Breast epithelium (tissue), 4 donors: ENCODE measurements around the gene KRTAP23-1. TPM values are rescaled to one million over a fixed set of nuclear protein-coding genes. Genes with fewer than 3 reads are reported as not detected.

Source experiments
- DNase-seq, 2 donors: peaks; one replicate each; pipeline ENCODE4 v3.0.0-alpha.2; 2019; ENCODE audit warnings: low spot score in 2 of 2
- H3K27ac ChIP-seq, 2 donors: fragments of 200-600 bp; sonication (generic) in 1 of 2; one replicate each; pipeline ENCODE4 v1.5.1; 2016 to 2019; ENCODE audit warnings: mild to moderate bottlenecking in 1 of 2
- H3K27me3 ChIP-seq, 2 donors: fragments of 200-600 bp; sonication (generic) in 1 of 2; one replicate each; pipeline versions ENCODE4 v1.5.1 to v1.6.0; 2017 to 2019; ENCODE audit warnings: control low read depth in 1 of 2, mild to moderate bottlenecking in 1 of 2
- H3K36me3 ChIP-seq: fragments of 200-600 bp; one replicate; pipeline ENCODE4 v1.5.1; 2019
- H3K4me1 ChIP-seq, 2 donors: fragments of 200-600 bp; sonication (generic); one replicate each; pipeline ENCODE4 v1.5.1; 2016 to 2019; ENCODE audit warnings: control low read depth in 1 of 2
- H3K4me3 ChIP-seq, 3 donors: fragments of 200-600 bp; sonication (generic); 1 replicate in 2 of 3; 2 replicates in 1 of 3; pipeline ENCODE4 v1.5.1; 2016 to 2019; ENCODE audit warnings: mild to moderate bottlenecking in 3 of 3, moderate library complexity in 2 of 3
- H3K9me3 ChIP-seq, 2 donors: fragments of 200-600 bp; sonication (generic) in 1 of 2; one replicate each; pipeline ENCODE4 v1.5.1; 2016 to 2019; ENCODE audit warnings: control low read depth in 1 of 2
- CTCF ChIP-seq, 3 donors: fragments of 450-650 bp; IDR thresholded peaks; one replicate each; pipeline ENCODE4 v1.5.1; 2016 to 2017; ENCODE audit warnings: antibody characterized with exemption in 3 of 3, mild to moderate bottlenecking in 3 of 3, moderate library complexity in 3 of 3
- POLR2A ChIP-seq: fragments of 450-650 bp; IDR thresholded peaks from one replicate; pipeline ENCODE4 v1.6.1; 2016; ENCODE audit warnings: antibody characterized with exemption, mild to moderate bottlenecking, moderate library complexity
- POLR2AphosphoS5 ChIP-seq, 3 donors: sonication (generic); formaldehyde crosslinking; IDR thresholded peaks; one replicate each; pipeline ENCODE4 v1.6.1; 2017; ENCODE audit warnings: antibody characterized with exemption in 3 of 3
- intact Hi-C: fragments of 100-400 bp; cut with DNase I; formaldehyde crosslinking; loops from one replicate; pipeline ENCODE4 v1.15.1; 2023; ENCODE audit warnings: low total_unique reads
- total RNA-seq, 3 donors: library from RNA; depleted of rRNA; stranded (reverse); fragments of >200 nt; gene quantifications; one replicate each; pipeline ENCODE4 v1.1.0, GENCODE V29; 2016

Gene KRTAP23-1
- total RNA-seq: not detected

- no peak for DNase-seq
- Histone ChIP-seq H3K27me3 (no peaks in the 10 kb centered on the region), H3K4me1 (no peaks in the 10 kb centered on the region), H3K4me3 (no peak within 1 kb of the TSS), H3K9me3 (no peaks in the 10 kb centered on the region), H3K36me3 (no peaks in the 10 kb centered on the region), H3K27ac (no peak within 1 kb of the TSS)
- no peak for TF ChIP-seq POLR2A
- no peak for TF ChIP-seq POLR2AphosphoS5 (IDR thresholded peaks at IDR 0.05)
- no peak for TF ChIP-seq CTCF (IDR thresholded peaks at IDR 0.05)
- intact Hi-C loops: no loop called here
These were observed at the start of gene KRTAP23-1 for GRCh38 chr21:30348506-30348905. TSS of gene KRTAP23-1 (minus strand) at chr21:30348606. CDS start at chr21:30348606, 0 bp downstream.

GRCh38 chr21:30395731-30396130 lies 47.3 kb upstream of the KRTAP23-1 start, which contains the start of gene KRTAP13-1:
TSS of gene KRTAP13-1 (plus strand) at chr21:30396031. CDS start at chr21:30396087, 56 bp downstream.
- TF ChIP-seq POLR2AphosphoS5 (IDR thresholded peaks at IDR 0.05) (no peak), CTCF (IDR thresholded peaks at IDR 0.05) (no peak), POLR2A (no peak)
- no peak for DNase-seq
- intact Hi-C loops: no loop called here
- no peak within 1 kb of the TSS for H3K27ac ChIP-seq
- H3K4me1 ChIP-seq: no peaks in the 10 kb centered on the region
- H3K36me3 ChIP-seq: no peaks in the 10 kb centered on the region
- H3K4me3 ChIP-seq: no peak within 1 kb of the TSS
- H3K27me3 ChIP-seq: no peaks in the 10 kb centered on the region
- peaks cover 0 to 4% of the 10 kb centered on the region in 2 donors for H3K9me3 ChIP-seq

DNA sequence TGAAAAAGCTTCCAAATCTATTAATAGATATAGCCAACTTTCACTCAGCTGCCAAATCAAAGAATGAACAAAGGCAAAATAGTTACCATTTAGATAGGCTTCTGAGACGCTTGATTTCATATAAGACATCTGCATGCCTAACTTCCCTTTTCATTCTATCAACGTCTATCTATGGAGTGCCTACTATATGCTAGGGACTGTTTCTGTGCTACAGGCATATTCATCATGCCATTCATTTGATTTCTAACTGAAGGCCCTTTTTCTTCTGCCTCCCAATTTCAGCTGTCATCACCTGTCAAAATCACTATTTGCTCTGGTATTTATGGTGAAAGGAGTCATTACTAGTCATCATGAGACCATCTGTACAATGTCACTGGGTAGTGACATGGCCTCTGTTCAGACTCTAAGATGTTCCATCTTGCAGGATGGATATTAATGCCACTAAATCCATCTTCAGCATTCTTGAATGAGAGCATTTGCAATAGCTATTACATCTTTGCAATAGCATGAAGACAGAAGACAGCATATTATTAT lies 43.2 kb upstream of the KRTAP23-1 start:
- no peak for DNase-seq
- intact Hi-C loops: loop anchor here (5.0 kb wide), 1 partner anchor 114 kb away; no protein-coding TSS in a partner anchor
- Histone ChIP-seq H3K27me3 (no peaks in the 10 kb centered on the region), H3K9me3 (peaks cover 0 to 8% of the 10 kb centered on the region in 2 donors), H3K36me3 (no peaks in the 10 kb centered on the region), H3K4me1 (no peaks in the 10 kb centered on the region), H3K27ac (no peak overlapping the region), H3K4me3 (no peak overlapping the region)
- TF ChIP-seq POLR2AphosphoS5 (IDR thresholded peaks at IDR 0.05): no peak
- TF ChIP-seq POLR2A: no peak
- no peak for TF ChIP-seq CTCF (IDR thresholded peaks at IDR 0.05)

GRCh38 chr21:30382201-30382600 lies 33.8 kb upstream of the KRTAP23-1 start:
- no peak for DNase-seq
- no peak overlapping the region for H3K4me3 ChIP-seq
- no peak for TF ChIP-seq POLR2A
- no peak for TF ChIP-seq CTCF (IDR thresholded peaks at IDR 0.05)
- no peak for TF ChIP-seq POLR2AphosphoS5 (IDR thresholded peaks at IDR 0.05)
- intact Hi-C loops: no loop called here
- H3K4me1 ChIP-seq: no peaks in the 10 kb centered on the region
- no peaks in the 10 kb centered on the region for H3K9me3 ChIP-seq
- no peak overlapping the region for H3K27ac ChIP-seq
- H3K36me3 ChIP-seq: no peaks in the 10 kb centered on the region
- no peaks in the 10 kb centered on the region for H3K27me3 ChIP-seq

DNA sequence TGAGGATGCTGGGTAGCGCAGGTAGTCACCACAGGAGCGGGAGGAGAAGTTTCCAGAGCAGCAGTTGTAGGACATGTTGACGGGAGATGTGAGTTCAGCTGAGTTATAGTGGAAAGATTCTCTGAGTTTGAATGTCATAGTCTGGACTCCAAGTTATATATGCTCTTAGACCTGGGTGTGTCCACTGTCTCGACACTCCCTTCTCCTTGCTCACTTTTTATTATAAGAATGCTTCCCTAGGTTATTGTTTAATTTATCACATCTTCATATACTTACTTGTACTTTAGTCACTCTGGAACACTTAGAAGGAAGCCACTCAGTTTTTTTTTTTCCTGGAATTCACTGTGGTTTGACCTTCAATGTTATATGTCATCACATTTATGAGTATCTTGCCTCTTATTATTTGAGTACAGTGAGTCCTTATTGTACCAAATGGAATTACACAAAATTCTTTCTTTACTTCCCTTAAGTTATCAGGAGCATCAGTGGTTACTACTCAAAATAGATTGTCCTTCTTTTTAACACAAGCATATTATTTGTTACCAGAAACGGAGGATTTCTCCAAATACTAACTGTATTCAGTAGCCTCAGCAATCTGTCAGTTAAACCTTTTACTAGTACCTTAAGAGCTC lies 23.8 kb upstream of the KRTAP23-1 start, which contains the start of gene KRTAP13-2:
TSS of gene KRTAP13-2 (minus strand) at position 133 of the 632 bp plus-strand sequence. CDS start at position 75, 58 bp downstream.
- no peak within 1 kb of the TSS for H3K27ac ChIP-seq
- no peaks in the 10 kb centered on the region for H3K27me3 ChIP-seq
- no peak within 1 kb of the TSS for H3K4me3 ChIP-seq
- intact Hi-C loops: no loop called here
- no peaks in the 10 kb centered on the region for H3K4me1 ChIP-seq
- H3K9me3 ChIP-seq: no peaks in the 10 kb centered on the region
- no peaks in the 10 kb centered on the region for H3K36me3 ChIP-seq
- TF ChIP-seq CTCF (IDR thresholded peaks at IDR 0.05) (no peak), POLR2A (no peak), POLR2AphosphoS5 (IDR thresholded peaks at IDR 0.05) (no peak)
- DNase-seq: no peak
